Natural killer cell treated with Interleukin-12 subunit alpha and Interleukin-12 subunit beta and Interleukin-15 and Interleukin-18, amount 100 ng/mL, for 72 hours (primary cell): ENCODE measurements around the gene CPNE5. TPM values are rescaled to one million over a fixed set of nuclear protein-coding genes. Genes with fewer than 3 reads are reported as not detected.

ENCODE experiments used
- ATAC-seq, 2 donors: fragments of 150-1000 bp; cut with Tn5 transposase in 1 of 2; sonication (Bioruptor Pico), chemical (Tn5 transposase) in 1 of 2; 2 replicates each; pipeline ENCODE4 v1.10.0; 2021
- DNase-seq: peaks from one replicate; pipeline ENCODE4 v3.0.0; 2022; ENCODE audit warnings: low spot score
- H3K27ac Mint-ChIP-seq, 2 donors: 1 replicate in 1 of 2; 2 replicates in 1 of 2; pipeline ENCODE4 v1.8.0; 2022; ENCODE audit warnings: mixed read lengths in 2 of 2, mild to moderate bottlenecking in 1 of 2, moderate library complexity in 1 of 2
- H3K27me3 Mint-ChIP-seq, 2 donors: 1 replicate in 1 of 2; 2 replicates in 1 of 2; pipeline ENCODE4 v1.8.0; 2022; ENCODE audit warnings: mixed read lengths in 2 of 2
- H3K36me3 Mint-ChIP-seq: one replicate; pipeline ENCODE4 v1.8.0; 2022; ENCODE audit warnings: mixed read lengths
- H3K4me1 Mint-ChIP-seq, 2 donors: 1 replicate in 1 of 2; 2 replicates in 1 of 2; pipeline ENCODE4 v1.8.0; 2022; ENCODE audit warnings: low read depth in 2 of 2, mixed read lengths in 2 of 2, mild to moderate bottlenecking in 1 of 2
- H3K4me3 Mint-ChIP-seq: one replicate; pipeline ENCODE4 v1.8.0; 2022; ENCODE audit warnings: mixed read lengths
- H3K9me3 Mint-ChIP-seq: 2 replicates; pipeline ENCODE4 v1.8.0; 2022; ENCODE audit warnings: mixed read lengths
- total RNA-seq, 2 donors: library from RNA; stranded (reverse); gene quantifications; one replicate each; pipeline ENCODE4 v1.2.3, GENCODE V29; 2022

CPNE5 gene
- total RNA-seq, 2 donors from 2014 or later, result 2.9 to 4.0 TPM

GRCh38 chr6:36758516-36759147 lies 80.6 kb downstream of the CPNE5 start:
- Mint-ChIP-seq H3K36me3 (no peaks in the 10 kb centered on the region), H3K27ac (peak overlapping the region; percentile 54 to 98), H3K9me3 (no peaks in the 10 kb centered on the region), H3K27me3 (no peaks in the 10 kb centered on the region), H3K4me1 (peaks cover 49 to 56% of the 10 kb centered on the region in 2 donors), H3K4me3 (peak overlapping the region; percentile 33)
- no peak for ATAC-seq
- no peak for DNase-seq

DNA sequence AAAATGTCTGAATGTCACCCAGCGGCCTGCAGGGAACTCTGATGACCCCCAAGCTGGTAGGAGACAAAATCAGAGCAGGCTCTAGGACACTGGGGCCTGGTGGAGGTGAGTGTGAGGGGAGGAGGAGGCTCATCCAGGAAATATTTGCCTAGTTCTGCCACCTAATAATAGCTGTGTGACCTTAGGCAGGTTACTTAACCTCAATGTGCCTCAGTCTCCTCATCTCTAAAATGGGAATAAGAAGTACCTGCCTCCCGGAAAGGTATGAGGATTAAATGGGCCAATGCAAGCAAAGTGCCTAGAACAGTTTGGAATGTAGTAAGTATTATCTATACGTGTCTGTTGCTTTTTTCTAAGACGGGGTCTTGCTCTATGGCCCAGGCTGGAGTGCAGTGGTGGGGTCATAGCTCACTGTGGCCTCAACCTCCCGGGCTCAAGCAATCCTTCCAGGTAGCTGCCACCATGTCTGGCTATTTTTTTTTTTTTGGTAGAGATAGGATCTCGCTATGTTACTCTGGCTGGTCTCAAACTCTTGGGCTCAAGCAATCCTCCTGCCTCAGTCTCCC lies 81.2 kb downstream of the CPNE5 start:
- DNase-seq (no peak), ATAC-seq (no peak)
- Mint-ChIP-seq H3K27me3 (no peaks in the 10 kb centered on the region), H3K4me3 (no peak overlapping the region), H3K36me3 (no peaks in the 10 kb centered on the region), H3K27ac (peak overlapping the region; percentile 97 to 98), H3K4me1 (peaks cover 52 to 62% of the 10 kb centered on the region in 2 donors), H3K9me3 (no peaks in the 10 kb centered on the region)

DNA sequence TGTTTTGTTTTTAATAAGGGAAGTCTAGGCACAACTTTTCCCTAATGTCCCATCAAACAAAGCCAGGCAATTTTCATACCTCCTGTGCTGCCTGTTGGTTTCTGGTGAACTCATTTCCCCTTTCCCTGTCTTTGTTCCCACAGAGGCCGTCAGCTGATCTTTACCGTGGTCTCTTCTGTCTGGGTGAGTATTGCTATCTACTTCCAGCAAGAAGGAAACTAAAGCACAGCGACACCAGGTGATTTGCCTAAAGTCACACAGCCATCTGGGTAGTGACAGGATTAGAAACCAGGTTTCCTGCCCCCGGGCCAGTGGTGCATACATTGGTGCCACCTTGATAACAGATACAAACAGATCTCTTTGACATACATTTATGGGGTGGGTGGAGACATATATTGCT lies 82.0 kb downstream of the CPNE5 start:
- peaks cover 56 to 68% of the 10 kb centered on the region in 2 donors for H3K4me1 Mint-ChIP-seq
- H3K9me3 Mint-ChIP-seq, result no peaks in the 10 kb centered on the region
- H3K27ac Mint-ChIP-seq, result peak overlapping the region; percentile 97 to 98
- H3K36me3 Mint-ChIP-seq, result no peaks in the 10 kb centered on the region
- ATAC-seq (no peak), DNase-seq (no peak)
- peak overlapping the region; percentile 87 for H3K4me3 Mint-ChIP-seq
- no peaks in the 10 kb centered on the region for H3K27me3 Mint-ChIP-seq

DNA sequence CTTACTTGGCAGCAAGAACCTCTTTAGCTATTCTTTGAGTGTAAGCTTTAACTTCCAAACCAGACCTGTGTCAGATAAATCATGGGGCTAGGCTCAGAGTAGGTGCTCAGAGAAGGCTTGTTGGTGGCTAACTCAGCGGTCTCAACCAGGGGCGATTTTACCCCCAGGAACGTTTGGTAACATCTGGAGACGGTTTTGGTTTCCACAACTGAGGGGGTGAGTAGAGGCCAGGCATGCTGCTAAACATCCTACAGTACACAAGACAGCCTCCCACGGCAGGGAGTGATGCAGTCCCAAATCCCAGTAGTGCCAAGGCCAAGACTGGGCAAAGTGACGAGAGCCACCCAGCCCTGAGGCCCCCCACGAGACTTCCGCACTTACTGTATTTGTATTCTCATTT lies 82.5 kb downstream of the CPNE5 start:
- peak overlapping the region; percentile 97 to 98 for H3K27ac Mint-ChIP-seq
- ATAC-seq, result no peak
- no peaks in the 10 kb centered on the region for H3K36me3 Mint-ChIP-seq
- H3K9me3 Mint-ChIP-seq, result no peaks in the 10 kb centered on the region
- peak overlapping the region; percentile 87 for H3K4me3 Mint-ChIP-seq
- peaks cover 60 to 70% of the 10 kb centered on the region in 2 donors for H3K4me1 Mint-ChIP-seq
- DNase-seq, result no peak
- no peaks in the 10 kb centered on the region for H3K27me3 Mint-ChIP-seq

- Mint-ChIP-seq H3K36me3 (no peaks in the 10 kb centered on the region), H3K27ac (peak overlapping the region; percentile 97 to 98), H3K27me3 (no peaks in the 10 kb centered on the region), H3K9me3 (no peaks in the 10 kb centered on the region), H3K4me3 (peak overlapping the region; percentile 87), H3K4me1 (peaks cover 64 to 72% of the 10 kb centered on the region in 2 donors)
- DNase-seq (peak; percentile 93), ATAC-seq (peak; percentile 91 to 95)
Measured at GRCh38 chr6:36755435-36756348, 83.6 kb downstream of the CPNE5 start.

GRCh38 chr6:36754582-36755434 lies 84.4 kb downstream of the CPNE5 start:
- Mint-ChIP-seq H3K36me3 (no peaks in the 10 kb centered on the region), H3K4me3 (peak overlapping the region; percentile 87), H3K27me3 (no peaks in the 10 kb centered on the region), H3K4me1 (peaks cover 64 to 72% of the 10 kb centered on the region in 2 donors), H3K27ac (peak overlapping the region; percentile 97 to 98), H3K9me3 (no peaks in the 10 kb centered on the region)
- ATAC-seq (no peak), DNase-seq (no peak)

- DNase-seq, result no peak
- peak overlapping the region; percentile 97 to 98 for H3K27ac Mint-ChIP-seq
- peaks cover 58 to 65% of the 10 kb centered on the region in 2 donors for H3K4me1 Mint-ChIP-seq
- H3K4me3 Mint-ChIP-seq, result peak overlapping the region; percentile 62
- no peaks in the 10 kb centered on the region for H3K27me3 Mint-ChIP-seq
- peaks cover 6% of the 10 kb centered on the region for H3K36me3 Mint-ChIP-seq
- peaks cover 6% of the 10 kb centered on the region for H3K9me3 Mint-ChIP-seq
- ATAC-seq, result no peak
Measured at GRCh38 chr6:36753671-36754405, 85.4 kb downstream of the CPNE5 start.

- no peak for ATAC-seq
- H3K4me1 Mint-ChIP-seq, result peaks cover 52 to 59% of the 10 kb centered on the region in 2 donors
- no peaks in the 10 kb centered on the region for H3K27me3 Mint-ChIP-seq
- H3K27ac Mint-ChIP-seq, result peak overlapping the region; percentile 97 to 98
- H3K4me3 Mint-ChIP-seq, result peak overlapping the region; percentile 62
- H3K9me3 Mint-ChIP-seq, result peaks cover 6% of the 10 kb centered on the region
- DNase-seq, result no peak
- H3K36me3 Mint-ChIP-seq, result peaks cover 11% of the 10 kb centered on the region
Measured at GRCh38 chr6:36752886-36753506, 86.2 kb downstream of the CPNE5 start.

DNA sequence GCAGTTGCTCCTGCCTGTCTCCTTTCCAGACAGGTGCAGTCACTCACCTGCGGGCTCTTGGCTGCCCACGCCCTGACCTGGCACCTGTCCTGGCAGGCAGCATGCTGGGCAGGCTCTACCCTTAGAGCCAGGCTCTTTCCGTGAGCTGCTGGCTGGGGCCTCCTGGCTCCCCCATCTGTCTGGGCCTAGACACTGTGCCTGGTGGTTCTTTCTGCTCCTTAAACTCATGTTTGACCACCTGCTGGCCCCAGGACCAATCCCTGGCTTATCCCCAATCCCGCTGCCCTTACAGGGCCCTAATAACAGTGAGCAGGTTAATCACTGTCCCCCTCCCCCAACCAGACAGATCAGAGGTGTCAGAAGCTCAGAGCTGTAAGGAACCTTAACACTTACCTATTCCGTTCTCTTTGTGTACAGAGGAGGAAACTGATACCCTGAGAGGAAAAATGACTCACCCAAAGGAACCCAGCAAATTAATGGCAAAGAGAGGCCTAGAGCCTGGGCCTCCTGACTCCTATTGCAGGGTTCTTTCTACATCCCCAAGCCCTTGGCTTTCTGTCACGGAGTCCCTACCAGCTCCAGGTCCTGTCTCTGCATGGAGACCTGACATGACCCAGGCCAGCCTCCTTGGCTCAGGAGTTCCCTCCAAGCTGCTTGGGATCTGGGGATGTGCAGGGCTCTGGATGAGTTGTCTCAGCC lies 86.9 kb downstream of the CPNE5 start:
- H3K4me3 Mint-ChIP-seq, result peak overlapping the region; percentile 62
- peak overlapping the region; percentile 97 to 98 for H3K27ac Mint-ChIP-seq
- DNase-seq, result no peak
- peak in 1 of 2 donors; percentile 42 for ATAC-seq
- H3K27me3 Mint-ChIP-seq, result no peaks in the 10 kb centered on the region
- H3K9me3 Mint-ChIP-seq, result peaks cover 6% of the 10 kb centered on the region
- peaks cover 46 to 53% of the 10 kb centered on the region in 2 donors for H3K4me1 Mint-ChIP-seq
- peaks cover 11% of the 10 kb centered on the region for H3K36me3 Mint-ChIP-seq

DNA sequence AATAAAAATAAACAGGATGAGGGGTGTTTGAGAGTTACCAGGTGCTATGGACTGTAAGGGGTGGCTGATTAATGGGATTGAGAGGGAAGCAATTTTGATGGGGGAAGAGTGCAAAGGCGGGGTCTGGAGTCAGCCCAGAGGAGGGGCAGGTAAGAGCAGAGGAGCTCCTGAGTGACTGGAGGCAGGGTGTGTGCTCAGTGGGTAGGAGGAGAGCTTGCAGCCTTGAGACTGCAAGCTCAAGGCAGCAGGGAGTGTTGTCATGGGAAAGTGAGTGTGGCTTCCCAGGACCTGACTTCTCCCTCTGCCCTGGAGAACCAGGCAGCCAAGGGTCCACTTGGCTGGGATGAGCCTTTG lies 87.4 kb downstream of the CPNE5 start:
- H3K4me3 Mint-ChIP-seq, result peak overlapping the region; percentile 55
- peaks cover 11% of the 10 kb centered on the region for H3K36me3 Mint-ChIP-seq
- peaks cover 6% of the 10 kb centered on the region for H3K9me3 Mint-ChIP-seq

GRCh38 chr6:36751091-36751490 lies 88.2 kb downstream of the CPNE5 start:
- Mint-ChIP-seq H3K27ac (peak overlapping the region; percentile 97 to 98), H3K36me3 (peaks cover 11% of the 10 kb centered on the region), H3K4me1 (peaks cover 33 to 47% of the 10 kb centered on the region in 2 donors), H3K9me3 (peaks cover 6% of the 10 kb centered on the region), H3K27me3 (no peaks in the 10 kb centered on the region), H3K4me3 (no peak overlapping the region)
- DNase-seq (no peak), ATAC-seq (no peak)

More for the DNA sequence above, 87.4 kb downstream of the CPNE5 start:
- Mint-ChIP-seq H3K27ac (peak overlapping the region; percentile 97 to 98), H3K27me3 (no peaks in the 10 kb centered on the region), H3K4me1 (peaks cover 40 to 51% of the 10 kb centered on the region in 2 donors)
- ATAC-seq (no peak), DNase-seq (no peak)
